HEK293 (cell line): ENCODE results near the gene SDC1.

Source experiments
- CTCF ChIA-PET: fragments of 350-600 bp; formaldehyde crosslinking; extraction: SDS; loops from one replicate; lab custom pipeline; 2021; ENCODE audit warnings: antibody characterized with exemption; lab: Yijun Ruan, JAX
- POLR2A ChIA-PET: fragments of 300-600 bp; formaldehyde crosslinking; extraction: SDS; loops from one replicate; lab custom pipeline; 2020; ENCODE audit warnings: antibody characterized with exemption, inconsistent platforms; lab: Yijun Ruan, JAX
- H3K27ac ChIP-seq: fragments of 200-500 bp; sonication (Bioruptor generic); 2 replicates; pipeline ENCODE4 v1.5.1; 2014; ENCODE audit warnings: low read depth, low read length, control low read depth, inconsistent platforms; ENCODE audit errors: extremely low read depth
- H3K36me3 ChIP-seq, 2 experiments: fragments of 200-500 bp in 1 of 2; sonication (Bioruptor generic) in 1 of 2; 1 replicate in 1 of 2; 2 replicates in 1 of 2; pipeline ENCODE4 v1.5.1; 2014 to 2017; ENCODE audit warnings: inconsistent platforms in 2 of 2, low read length in 2 of 2; ENCODE audit not compliant: control insufficient read depth in 2 of 2, insufficient read depth in 1 of 2
- H3K4me1 ChIP-seq: fragments of 200-500 bp; sonication (Bioruptor generic); 2 replicates; pipeline ENCODE4 v1.5.1; 2014; ENCODE audit warnings: mild to moderate bottlenecking, low read length, inconsistent platforms; ENCODE audit not compliant: control insufficient read depth, insufficient read depth
- H3K4me3 ChIP-seq: 2 replicates; pipeline ENCODE4 v1.5.1; 2011; ENCODE audit warnings: low read depth, mild to moderate bottlenecking, control low read depth, low read length, moderate library complexity
- H3K9me3 ChIP-seq: fragments of 200-500 bp; sonication (Bioruptor generic); 2 replicates; pipeline ENCODE4 v1.5.1; 2014; ENCODE audit warnings: low read depth, low read length, inconsistent platforms; ENCODE audit not compliant: control insufficient read depth, insufficient read depth
- EGR2 ChIP-seq: fragments of 450-650 bp; formaldehyde crosslinking; IDR thresholded peaks from 2 replicates; pipeline ENCODE4 v1.5.1; 2016; ENCODE audit warnings: low read depth, missing biosample characterization, missing genetic modification characterization
- HOXC10 ChIP-seq: sonication (generic); formaldehyde crosslinking; IDR thresholded peaks from 2 replicates; pipeline ENCODE4 v1.8.1; 2023; ENCODE audit warnings: mild to moderate bottlenecking, missing genetic modification reagents
- INSM2 ChIP-seq: fragments of 450-650 bp; formaldehyde crosslinking; IDR thresholded peaks from 2 replicates; pipeline ENCODE4 v1.5.1; 2016; ENCODE audit warnings: missing biosample characterization, missing genetic modification characterization
- KLF10 ChIP-seq: fragments of 450-650 bp; IDR thresholded peaks from 2 replicates; pipeline ENCODE4 v1.5.1; 2018; ENCODE audit warnings: missing biosample characterization, mild to moderate bottlenecking, missing genetic modification characterization
- RBAK ChIP-seq: fragments of 450-650 bp; formaldehyde crosslinking; IDR thresholded peaks from 2 replicates; pipeline ENCODE4 v1.5.1; 2016; ENCODE audit warnings: missing biosample characterization, missing genetic modification characterization
- ZBTB17 ChIP-seq: fragments of 450-650 bp; formaldehyde crosslinking; IDR thresholded peaks from 2 replicates; pipeline ENCODE4 v1.5.1; 2016; ENCODE audit warnings: missing biosample characterization, missing genetic modification characterization
- ZBTB26 ChIP-seq: fragments of 450-650 bp; formaldehyde crosslinking; optimal IDR thresholded peaks from 2 replicates; pipeline ENCODE3; 2016; ENCODE audit warnings: missing biosample characterization, mild to moderate bottlenecking, missing genetic modification characterization
- ZIC2 ChIP-seq: fragments of 450-650 bp; formaldehyde crosslinking; IDR thresholded peaks from 2 replicates; pipeline ENCODE4 v1.5.1; 2016; ENCODE audit warnings: missing biosample characterization, missing genetic modification characterization
- ZNF112 ChIP-seq: fragments of 450-650 bp; formaldehyde crosslinking; IDR thresholded peaks from 2 replicates; pipeline ENCODE4 v1.5.0; 2017; ENCODE audit warnings: missing biosample characterization, missing genetic modification characterization
- ZNF148 ChIP-seq: fragments of 450-650 bp; formaldehyde crosslinking; IDR thresholded peaks from 2 replicates; pipeline ENCODE4 v1.5.0; 2017; ENCODE audit warnings: missing biosample characterization, missing genetic modification characterization, borderline replicate concordance
- ZNF18 ChIP-seq: fragments of 450-650 bp; formaldehyde crosslinking; IDR thresholded peaks from 2 replicates; pipeline ENCODE4 v1.5.1; 2016; ENCODE audit warnings: missing biosample characterization, missing genetic modification characterization
- ZNF19 ChIP-seq: fragments of 450-650 bp; formaldehyde crosslinking; IDR thresholded peaks from 2 replicates; pipeline ENCODE4; 2016; ENCODE audit warnings: missing biosample characterization, missing genetic modification characterization, low read depth
- ZNF341 ChIP-seq: fragments of 450-650 bp; formaldehyde crosslinking; IDR thresholded peaks from 2 replicates; pipeline ENCODE4; 2016; ENCODE audit warnings: low read depth, missing biosample characterization, missing genetic modification characterization
- ZNF416 ChIP-seq: fragments of 450-650 bp; formaldehyde crosslinking; IDR thresholded peaks from 2 replicates; pipeline ENCODE4 v1.5.1; 2016; ENCODE audit warnings: missing biosample characterization, missing genetic modification characterization
- ZNF426 ChIP-seq: fragments of 450-650 bp; formaldehyde crosslinking; IDR thresholded peaks from 2 replicates; pipeline ENCODE4 v1.5.1; 2017; ENCODE audit warnings: missing biosample characterization, missing genetic modification characterization, mild to moderate bottlenecking, inconsistent platforms, moderate library complexity
- ZNF654 ChIP-seq: fragments of 450-650 bp; formaldehyde crosslinking; IDR thresholded peaks from 2 replicates; pipeline ENCODE4 v1.5.1; 2016; ENCODE audit warnings: low read depth, missing biosample characterization, missing genetic modification characterization
- ZNF677 ChIP-seq: fragments of 450-650 bp; IDR thresholded peaks from 2 replicates; pipeline ENCODE4 v1.5.0; 2018; ENCODE audit warnings: missing biosample characterization, mild to moderate bottlenecking, missing genetic modification characterization, moderate library complexity
- ZNF76 ChIP-seq: fragments of 450-650 bp; formaldehyde crosslinking; IDR thresholded peaks from 2 replicates; pipeline ENCODE4; 2016; ENCODE audit warnings: low read depth, missing biosample characterization, missing genetic modification characterization, borderline replicate concordance
- ZNF843 ChIP-seq: fragments of 450-650 bp; formaldehyde crosslinking; IDR thresholded peaks from 2 replicates; pipeline ENCODE4 v1.5.1; 2016; ENCODE audit warnings: missing biosample characterization, missing genetic modification characterization
- ZSCAN30 ChIP-seq: fragments of 450-650 bp; IDR thresholded peaks from 2 replicates; pipeline ENCODE4 v1.5.1; 2018; ENCODE audit warnings: missing biosample characterization, mild to moderate bottlenecking, missing genetic modification characterization, moderate library complexity

The SDC1 gene

GRCh38 chr2:20224716-20225293, at the start of gene SDC1:
Gene SDC1 (minus strand): TSS chr2:20225130. CDS start chr2:20224867, 263 bp downstream.
- H3K4me1 ChIP-seq = peaks cover 14% of the 10 kb centered on the region
- H3K4me3 ChIP-seq = peak within 1 kb of the TSS; percentile 60
- H3K9me3 ChIP-seq = no peaks in the 10 kb centered on the region
- CTCF ChIA-PET = interaction anchor here (0.5 to 3.0 kb wide), 20 partner anchors 10 to 269 kb away, joined by 3 to 24 read pairs (median 4); no protein-coding TSS in a partner anchor
- POLR2A ChIA-PET = interaction anchor here (0.6 to 1.5 kb wide), 9 partner anchors 10 to 222 kb away, joined by 3 to 6 read pairs (median 4); partner anchors contain the start of gene RHOB
- H3K27ac ChIP-seq = peak within 1 kb of the TSS; percentile 82; the same call in 1 of the 2 replicates
- peaks cover 0 to 8% of the 10 kb centered on the region in 2 experiments; a peak in 1 of 3 replicates for H3K36me3 ChIP-seq
- TF ChIP-seq ZIC2 (tag by site-specific recombination) (no peak), RBAK (tag by site-specific recombination) (no peak), ZNF677 (no peak), ZNF416 (tag by site-specific recombination) (no peak), HOXC10 (0 out of 2 replicates have a peak, but pooled peaks have one; percentile 8), KLF10 (0 out of 2 replicates have a peak, but pooled peaks have one; percentile 10), ZBTB26 (tag by site-specific recombination) (peak; percentile 48), ZNF112 (no peak), ZNF426 (no peak), INSM2 (tag by site-specific recombination) (no peak), ZNF148 (tag by site-specific recombination) (no peak), ZNF341 (peak; percentile 79; the same call in 1 of the 2 replicates), ZNF843 (tag by site-specific recombination) (no peak), ZNF18 (no peak), ZBTB17 (tag by site-specific recombination) (no peak), EGR2 (tag by site-specific recombination) (no peak), ZSCAN30 (tag by site-specific recombination) (peak; percentile 59; the same call in 1 of the 2 replicates), ZNF76 (tag by site-specific recombination) (peak; percentile 27; the same call in 1 of the 2 replicates), ZNF654 (tag by site-specific recombination) (no peak), ZNF19 (tag by site-specific recombination) (no peak)
